ENCODE measurements around the gene ARIH2.
A peak's percentile ranks its signal among the peaks of the same experiment; 100 is the strongest.
"Not testable (repeated sequence)": the region's sequence is repeated elsewhere in the genome, so short reads cannot be mapped to it uniquely, and the experiment has no call there.

Gene ARIH2

GRCh38 chr3:49004352-49005302, 86.0 kb downstream of the ARIH2 start:
- DNase-seq (ENCODE audit: low spot score) = no peak

DNA sequence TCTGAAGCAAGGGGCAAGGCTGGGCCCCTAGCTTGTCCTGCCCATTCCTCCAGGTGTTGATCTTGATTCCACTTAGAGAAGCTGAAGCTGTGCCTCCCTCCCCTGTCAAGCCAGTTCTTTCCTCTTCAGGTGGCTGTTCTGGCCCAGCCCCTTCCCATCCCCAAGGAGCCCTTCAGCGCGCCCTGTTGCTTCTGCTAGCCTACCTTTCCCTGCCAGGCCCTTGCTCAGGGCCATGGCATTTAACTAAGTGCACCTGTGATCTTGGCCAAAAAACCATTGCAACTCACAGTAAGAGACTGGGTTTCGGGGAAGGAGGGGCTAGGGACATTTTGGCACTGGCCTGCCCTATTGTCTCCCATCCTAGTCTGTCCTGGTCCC, 86.7 kb downstream of the ARIH2 start:
- no peak for DNase-seq (ENCODE audit: low spot score)

DNA sequence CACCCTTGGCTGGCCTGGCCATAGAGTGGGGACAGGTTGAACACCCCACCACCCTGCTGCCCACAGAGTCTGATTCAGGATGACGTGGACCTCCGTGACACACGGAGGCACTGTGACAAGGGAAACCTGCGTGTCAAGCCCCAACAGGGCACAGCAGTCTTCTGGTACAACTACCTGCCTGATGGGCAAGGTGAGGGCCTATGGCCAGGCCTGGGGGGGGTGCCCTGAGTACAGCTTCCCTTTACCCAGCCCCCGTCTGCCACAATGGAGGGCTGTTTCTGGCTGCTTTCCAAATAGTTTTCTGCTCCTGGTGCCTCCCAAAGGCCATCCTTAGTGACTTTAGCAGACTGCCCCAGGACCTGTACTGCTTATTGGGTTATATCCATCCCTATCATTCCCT, 87.4 kb downstream of the ARIH2 start:
- DNase-seq (ENCODE audit: low spot score) = no peak

GRCh38 chr3:49006408-49007067, 87.9 kb downstream of the ARIH2 start:
- DNase-seq (ENCODE audit: low spot score) = no peak

DNA sequence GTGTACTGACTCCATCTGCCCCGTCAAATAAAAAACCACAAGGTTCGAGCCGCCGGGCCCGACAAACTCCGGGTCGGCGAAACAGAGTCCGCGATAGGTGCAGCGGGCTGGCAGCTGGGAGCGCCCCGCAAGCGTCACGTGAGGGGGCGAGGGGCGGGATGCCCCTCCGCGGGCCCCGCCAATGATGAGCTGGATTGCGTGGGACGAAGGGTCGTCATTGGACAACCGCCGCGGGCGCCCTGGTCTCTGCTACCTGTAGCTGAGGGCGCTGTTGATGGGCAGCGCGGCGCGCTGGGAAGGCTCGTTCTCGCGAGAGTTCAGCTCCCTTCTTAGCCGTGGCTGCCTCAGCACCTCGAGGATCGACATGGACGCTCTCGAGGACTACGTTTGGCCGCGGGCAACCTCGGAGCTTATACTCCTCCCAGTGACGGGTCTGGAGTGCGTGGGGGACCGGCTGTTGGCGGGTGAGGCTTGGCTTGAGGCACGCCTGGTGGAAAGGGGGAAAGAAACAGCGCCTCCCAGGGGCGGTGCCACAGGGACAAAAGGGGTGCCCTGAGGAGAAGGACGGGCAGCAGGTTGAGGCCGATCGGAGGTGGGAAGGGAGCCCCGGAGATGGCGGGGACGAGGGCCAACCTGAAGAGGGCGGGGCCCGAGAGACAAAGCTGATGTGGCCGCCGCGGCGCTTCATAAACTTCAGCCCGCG, 88.6 kb downstream of the ARIH2 start, which contains the start of gene WDR6:
TSS of gene WDR6 (plus strand) at position 324 of the 703 bp plus-strand sequence. CDS start at position 365, 41 bp downstream.
- DNase-seq (ENCODE audit: low spot score) = peak; percentile 90

DNA sequence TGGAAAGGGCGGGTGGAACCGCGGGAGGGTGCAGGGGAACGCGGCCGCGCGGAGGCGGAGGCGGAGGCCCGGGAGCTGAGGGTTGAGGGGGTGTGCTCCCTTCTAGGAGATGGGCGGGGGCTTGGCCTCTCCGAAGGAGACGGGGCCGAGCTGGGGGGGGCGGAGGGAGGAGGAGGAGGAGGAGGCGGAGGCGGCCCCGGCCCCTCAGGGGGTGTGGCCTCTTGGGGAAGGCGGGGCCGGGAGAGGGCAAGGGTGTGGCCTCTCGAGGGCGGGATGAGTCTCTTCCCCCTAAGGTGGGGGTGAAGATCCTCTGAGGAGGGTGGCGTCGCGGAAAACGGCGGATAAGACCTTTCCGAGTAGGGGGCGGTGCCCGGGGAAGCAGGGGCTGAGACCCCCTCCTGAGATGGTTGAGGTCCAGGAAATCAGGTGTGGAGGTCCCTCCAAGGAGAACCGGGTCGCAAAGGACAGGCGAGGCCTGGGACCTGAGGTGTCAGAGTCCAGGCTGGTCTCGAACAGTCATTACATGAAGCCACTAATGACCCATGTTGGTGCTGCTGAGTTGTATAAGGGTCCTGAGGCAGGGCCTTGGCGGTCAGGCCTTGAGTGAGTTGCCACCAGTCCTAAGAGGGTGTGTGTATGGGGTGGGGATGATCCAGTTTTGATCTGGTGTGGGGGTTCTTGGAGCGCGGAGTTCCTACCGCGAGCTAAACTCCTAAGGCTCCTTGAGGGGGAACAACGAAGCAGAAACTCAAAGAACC, 89.3 kb downstream of the ARIH2 start:
- DNase-seq (ENCODE audit: low spot score) = peak; percentile 79

GRCh38 chr3:49008627-49009026, 90.0 kb downstream of the ARIH2 start:
- not testable (repeated sequence) for DNase-seq (ENCODE audit: low spot score)

GRCh38 chr3:49009396-49009795, 90.8 kb downstream of the ARIH2 start:
- DNase-seq (ENCODE audit: low spot score) = no peak

- no peak for DNase-seq (ENCODE audit: low spot score)
These were observed 93.9 kb downstream of the ARIH2 start for GRCh38 chr3:49012441-49013017.

- no peak for DNase-seq (ENCODE audit: low spot score)
These were observed 94.6 kb downstream of the ARIH2 start for GRCh38 chr3:49013113-49013737.

DNA sequence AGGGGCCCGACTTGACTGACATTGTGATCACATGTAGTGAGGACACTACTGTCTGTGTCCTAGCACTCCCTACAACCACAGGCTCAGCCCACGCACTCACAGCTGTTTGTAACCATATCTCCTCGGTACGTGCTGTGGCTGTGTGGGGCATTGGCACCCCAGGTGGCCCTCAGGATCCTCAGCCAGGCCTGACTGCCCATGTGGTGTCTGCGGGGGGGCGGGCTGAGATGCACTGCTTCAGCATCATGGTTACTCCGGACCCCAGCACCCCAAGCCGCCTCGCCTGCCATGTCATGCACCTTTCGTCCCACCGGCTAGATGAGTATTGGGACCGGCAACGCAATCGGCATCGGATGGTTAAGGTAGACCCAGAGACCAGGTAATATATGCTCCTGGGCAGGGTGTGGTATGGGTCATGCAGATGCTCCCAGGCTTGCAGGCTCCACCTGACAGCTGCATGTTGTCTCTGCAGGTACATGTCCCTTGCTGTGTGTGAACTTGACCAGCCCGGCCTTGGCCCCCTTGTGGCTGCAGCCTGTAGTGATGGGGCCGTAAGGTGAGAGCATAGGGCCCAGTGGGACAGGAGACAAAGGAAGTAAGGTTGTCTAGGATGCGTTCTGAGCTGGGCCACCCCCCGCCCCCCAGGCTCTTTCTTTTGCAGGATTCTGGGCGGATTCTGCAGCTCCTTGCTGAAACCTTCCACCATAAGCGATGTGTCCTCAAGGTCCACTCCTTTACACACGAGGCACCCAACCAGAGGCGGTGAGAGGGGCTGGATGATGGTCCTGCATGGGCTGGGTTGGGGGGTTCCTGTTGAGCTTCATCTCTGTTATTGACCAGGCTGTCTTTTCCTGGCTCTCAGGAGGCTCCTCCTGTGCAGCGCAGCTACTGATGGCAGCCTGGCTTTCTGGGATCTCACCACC, 95.4 kb downstream of the ARIH2 start:
- peak; percentile 62 for DNase-seq (ENCODE audit: low spot score)

DNA sequence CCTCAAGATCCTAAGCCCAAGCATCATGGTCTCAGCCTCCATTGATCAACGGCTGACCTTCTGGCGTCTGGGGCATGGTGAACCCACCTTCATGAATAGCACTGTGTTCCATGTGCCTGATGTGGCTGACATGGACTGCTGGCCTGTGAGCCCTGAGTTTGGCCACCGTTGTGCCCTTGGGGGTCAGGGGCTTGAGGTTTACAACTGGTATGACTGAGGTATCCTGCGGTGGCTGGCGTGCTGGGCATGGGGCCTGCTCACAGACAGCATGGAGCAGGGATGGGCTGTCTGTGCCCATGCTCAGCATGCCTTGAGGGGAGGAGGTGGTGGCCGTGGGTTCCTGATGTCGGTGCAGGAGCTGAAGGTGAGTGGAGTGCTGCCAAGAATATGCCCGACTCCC, 96.4 kb downstream of the ARIH2 start:
- DNase-seq (ENCODE audit: low spot score) = no peak

GRCh38 chr3:49015765-49016164, 97.1 kb downstream of the ARIH2 start:
- no peak for DNase-seq (ENCODE audit: low spot score)

GRCh38 chr3:49016414-49017228, 98.0 kb downstream of the ARIH2 start:
- no peak for DNase-seq (ENCODE audit: low spot score)

- no peak for DNase-seq (ENCODE audit: low spot score)
These were observed 98.8 kb downstream of the ARIH2 start for GRCh38 chr3:49017229-49017970.

DNA sequence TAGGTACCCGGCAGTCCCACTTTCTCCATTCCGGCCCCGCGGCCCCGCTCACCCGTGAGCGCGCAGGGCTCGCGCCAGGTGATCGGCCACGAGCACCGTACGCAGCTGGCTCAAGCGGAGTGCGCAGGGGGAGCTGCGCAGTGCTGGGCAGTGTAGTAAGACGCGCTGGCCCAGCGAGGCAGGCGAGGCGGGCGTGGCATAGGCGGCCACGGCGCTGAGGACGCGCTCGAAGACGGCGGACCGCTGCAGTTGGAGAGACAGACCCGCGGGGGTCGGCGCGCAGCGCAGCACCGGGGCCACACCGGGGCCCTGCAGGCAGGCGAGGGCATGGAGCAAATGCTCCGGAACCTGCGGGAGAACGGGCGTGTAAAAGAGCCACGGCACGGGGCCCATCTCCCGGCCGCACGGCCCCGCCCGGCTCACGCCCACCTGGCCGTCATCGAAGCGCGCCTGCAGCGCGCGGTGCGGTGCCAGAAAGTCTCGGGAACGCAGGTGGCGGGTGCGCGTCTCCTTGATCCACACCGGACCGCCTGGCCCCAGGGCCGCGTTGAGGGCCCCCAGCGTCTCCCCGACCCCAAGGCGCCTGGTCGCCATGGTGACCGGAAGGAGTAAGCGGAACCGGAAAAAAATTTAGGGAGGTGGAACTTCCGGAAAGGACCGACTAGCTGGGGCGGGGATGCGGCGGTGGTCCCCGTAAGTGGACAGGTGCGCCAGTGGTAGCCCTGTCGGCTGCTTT, 99.5 kb downstream of the ARIH2 start, which contains the start of gene DALRD3:
TSS of gene DALRD3 (minus strand) at position 610 of the 736 bp plus-strand sequence. CDS start at position 594, 16 bp downstream.
- DNase-seq (ENCODE audit: low spot score) = peak; percentile 59

GRCh38 chr3:49018707-49019006, 100.0 kb downstream of the ARIH2 start:
- DNase-seq (ENCODE audit: low spot score) = no peak

GRCh38 chr3:49019941-49020329, 101.3 kb downstream of the ARIH2 start:
- DNase-seq (ENCODE audit: low spot score) = no peak

All from NAMALWA (cell line).